Thoracic aorta (tissue), 2 donors: ENCODE measurements around the gene UBL3. TPM values are rescaled to one million over a fixed set of nuclear protein-coding genes. Genes with fewer than 3 reads are reported as not detected.

Experiments
- ATAC-seq: fragments of 150-250 bp; one replicate; pipeline ENCODE4 v1.8.0; 2017; ENCODE audit warnings: low read depth; ENCODE audit not compliant: insufficient number of reproducible peaks, low FRiP score
- DNase-seq: peaks from one replicate; pipeline ENCODE4 v3.0.0-alpha.2; 2020; ENCODE audit warnings: low spot score
- H3K27ac ChIP-seq, 2 donors: fragments of 200-600 bp; sonication (generic); 1 replicate in 1 of 2; 2 replicates in 1 of 2; pipeline ENCODE4 v1.5.1; 2016; ENCODE audit warnings: mild to moderate bottlenecking in 2 of 2, moderate library complexity in 2 of 2
- H3K27me3 ChIP-seq: fragments of 200-600 bp; sonication (generic); replicated peaks from 2 replicates; pipeline ENCODE4 v1.6.0; 2016; ENCODE audit warnings: mild to moderate bottlenecking; ENCODE audit not compliant: insufficient read depth
- H3K36me3 ChIP-seq: fragments of 200-600 bp; sonication (generic); one replicate; pipeline ENCODE4 v1.5.1; 2016
- H3K4me1 ChIP-seq, 2 donors: fragments of 200-600 bp; sonication (generic); 1 replicate in 1 of 2; 2 replicates in 1 of 2; pipeline versions ENCODE4 v1.5.1 to v1.6.0; 2016; ENCODE audit warnings: low read depth in 2 of 2, mild to moderate bottlenecking in 1 of 2; ENCODE audit not compliant: control insufficient read depth in 1 of 2
- H3K4me3 ChIP-seq: fragments of 200-600 bp; sonication (generic); 2 replicates; pipeline ENCODE4 v1.5.1; 2016; ENCODE audit warnings: mild to moderate bottlenecking
- H3K9me3 ChIP-seq: fragments of 200-600 bp; sonication (generic); 2 replicates; pipeline ENCODE4 v1.5.1; 2016
- total RNA-seq, 2 donors: library from RNA; depleted of rRNA; stranded (reverse); fragments of >200 nt; gene quantifications; one replicate each; pipeline versions ENCODE4 v1.1.0 to v1.2.3, GENCODE V29; 2016
- TF ChIP-seq, protein P1 (sequence below): fragments of 200-600 bp; sonication (generic); IDR thresholded peaks from one replicate; pipeline ENCODE4 v1.5.1; 2019; ENCODE audit warnings: antibody characterized with exemption

Gene UBL3
- total RNA-seq, 2 donors from 2014 or later, result 24.4 to 32.6 TPM

GRCh38 chr13:29875646-29876045 lies 25.2 kb upstream of the UBL3 start:
- no peak for DNase-seq
- Histone ChIP-seq H3K27ac (no peak overlapping the region), H3K36me3 (no peaks in the 10 kb centered on the region), H3K27me3 (no peaks in the 10 kb centered on the region), H3K9me3 (no peaks in the 10 kb centered on the region), H3K4me3 (no peak overlapping the region), H3K4me1 (no peaks in the 10 kb centered on the region)
- no peak for ATAC-seq
- TF ChIP-seq, protein P1, sequence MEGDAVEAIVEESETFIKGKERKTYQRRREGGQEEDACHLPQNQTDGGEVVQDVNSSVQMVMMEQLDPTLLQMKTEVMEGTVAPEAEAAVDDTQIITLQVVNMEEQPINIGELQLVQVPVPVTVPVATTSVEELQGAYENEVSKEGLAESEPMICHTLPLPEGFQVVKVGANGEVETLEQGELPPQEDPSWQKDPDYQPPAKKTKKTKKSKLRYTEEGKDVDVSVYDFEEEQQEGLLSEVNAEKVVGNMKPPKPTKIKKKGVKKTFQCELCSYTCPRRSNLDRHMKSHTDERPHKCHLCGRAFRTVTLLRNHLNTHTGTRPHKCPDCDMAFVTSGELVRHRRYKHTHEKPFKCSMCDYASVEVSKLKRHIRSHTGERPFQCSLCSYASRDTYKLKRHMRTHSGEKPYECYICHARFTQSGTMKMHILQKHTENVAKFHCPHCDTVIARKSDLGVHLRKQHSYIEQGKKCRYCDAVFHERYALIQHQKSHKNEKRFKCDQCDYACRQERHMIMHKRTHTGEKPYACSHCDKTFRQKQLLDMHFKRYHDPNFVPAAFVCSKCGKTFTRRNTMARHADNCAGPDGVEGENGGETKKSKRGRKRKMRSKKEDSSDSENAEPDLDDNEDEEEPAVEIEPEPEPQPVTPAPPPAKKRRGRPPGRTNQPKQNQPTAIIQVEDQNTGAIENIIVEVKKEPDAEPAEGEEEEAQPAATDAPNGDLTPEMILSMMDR, result no peak

- no peaks in the 10 kb centered on the region for H3K9me3 ChIP-seq
- TF ChIP-seq, protein P1, result no peak
Observed at GRCh38 chr13:29868581-29868980, 18.2 kb upstream of the UBL3 start.

DNA sequence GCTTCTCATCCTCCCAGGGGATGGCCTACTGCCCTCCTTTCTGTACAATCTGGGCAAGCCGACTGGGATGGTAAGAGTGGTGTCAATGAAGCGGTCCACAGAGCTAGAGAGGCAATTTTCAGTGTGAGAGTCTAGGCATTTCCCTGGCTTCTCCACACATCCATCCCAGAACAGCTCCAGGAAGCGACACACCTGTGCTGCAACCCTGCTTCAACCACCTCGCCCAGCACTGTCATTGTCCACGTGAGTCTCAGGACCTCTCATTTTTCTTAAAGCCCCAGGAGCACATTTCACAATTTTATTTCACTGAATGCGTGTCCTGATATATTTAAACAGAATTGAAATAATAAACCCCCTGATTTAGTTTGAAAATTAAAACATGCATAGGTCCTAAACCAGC lies 15.5 kb upstream of the UBL3 start:
- no peaks in the 10 kb centered on the region for H3K9me3 ChIP-seq
- no peaks in the 10 kb centered on the region for H3K4me1 ChIP-seq
- no peak overlapping the region for H3K27ac ChIP-seq
- ATAC-seq, result no peak
- TF ChIP-seq, protein P1, result no peak
- H3K27me3 ChIP-seq, result no peaks in the 10 kb centered on the region
- DNase-seq, result no peak
- H3K36me3 ChIP-seq, result no peaks in the 10 kb centered on the region
- H3K4me3 ChIP-seq, result no peak overlapping the region

More at GRCh38 chr13:29868581-29868980, 18.2 kb upstream of the UBL3 start:
- DNase-seq (no peak), ATAC-seq (no peak)
- H3K27ac ChIP-seq, result no peak overlapping the region
- no peak overlapping the region for H3K4me3 ChIP-seq
- H3K27me3 ChIP-seq, result no peaks in the 10 kb centered on the region
- H3K4me1 ChIP-seq, result no peaks in the 10 kb centered on the region
- no peaks in the 10 kb centered on the region for H3K36me3 ChIP-seq

- ATAC-seq, result no peak
- H3K4me1 ChIP-seq, result no peaks in the 10 kb centered on the region
- DNase-seq, result no peak
- no peak overlapping the region for H3K27ac ChIP-seq
- no peaks in the 10 kb centered on the region for H3K27me3 ChIP-seq
- H3K4me3 ChIP-seq, result no peak overlapping the region
- no peaks in the 10 kb centered on the region for H3K36me3 ChIP-seq
- no peaks in the 10 kb centered on the region for H3K9me3 ChIP-seq
- TF ChIP-seq, protein P1, result no peak
Observed at GRCh38 chr13:29861694-29862110, 11.3 kb upstream of the UBL3 start.

DNA sequence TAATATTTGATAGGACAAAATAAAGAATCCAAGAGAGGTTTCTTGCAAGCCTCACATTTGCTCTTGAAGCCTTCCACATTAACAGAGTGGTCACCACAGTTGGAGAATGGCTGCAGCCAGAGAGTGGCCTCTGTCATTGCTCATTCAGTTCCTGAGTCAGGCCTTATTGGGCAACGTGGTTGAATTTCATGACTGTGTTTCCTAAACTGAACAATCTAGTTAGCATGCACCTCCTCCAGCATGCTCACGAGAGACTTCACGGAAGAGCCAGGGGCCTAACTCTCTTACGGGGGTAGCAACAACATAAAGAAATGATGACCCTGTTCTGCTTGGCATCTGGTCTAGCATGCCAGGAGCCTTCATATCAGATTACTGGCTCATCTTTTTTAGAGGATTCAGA lies 9.6 kb upstream of the UBL3 start:
- Histone ChIP-seq H3K27me3 (no peaks in the 10 kb centered on the region), H3K9me3 (no peaks in the 10 kb centered on the region), H3K4me1 (no peaks in the 10 kb centered on the region), H3K36me3 (no peaks in the 10 kb centered on the region), H3K4me3 (no peak overlapping the region), H3K27ac (no peak overlapping the region)
- DNase-seq (no peak), ATAC-seq (no peak)
- TF ChIP-seq, protein P1, result no peak
